K562 (cell line): Measurements from ENCODE around the gene PPP1R14C. TPM values are rescaled to one million over a fixed set of nuclear protein-coding genes. Genes with fewer than 3 reads are reported as not detected.
A peak's percentile ranks its signal among the peaks of the same experiment; 100 is the strongest.

Source experiments
- ATF7 ChIP-seq: fragments of 450-650 bp; IDR thresholded peaks from 2 replicates; pipeline ENCODE4 v1.7.1; 2014; ENCODE audit warnings: mild to moderate bottlenecking, moderate library complexity
- CBFB ChIP-seq: sonication (generic); formaldehyde crosslinking; IDR thresholded peaks from 2 replicates; pipeline ENCODE4 v1.4.0; 2020; ENCODE audit warnings: mild to moderate bottlenecking, missing genetic modification reagents
- EP400 ChIP-seq: fragments of 450-650 bp; IDR thresholded peaks from 2 replicates; pipeline ENCODE4 v1.6.1; 2017; ENCODE audit warnings: antibody characterized with exemption, mild to moderate bottlenecking, moderate library complexity
- GATAD2B ChIP-seq: fragments of 450-650 bp; IDR thresholded peaks from 2 replicates; pipeline ENCODE4 v1.6.1; 2017; ENCODE audit warnings: mild to moderate bottlenecking, borderline replicate concordance
- HINFP ChIP-seq: fragments of 450-650 bp; conservative IDR thresholded peaks from 2 replicates; pipeline ENCODE4 v1.6.1; 2016; ENCODE audit warnings: missing genetic modification characterization, low read depth, mild to moderate bottlenecking, control low read depth, missing compliant biosample characterization
- JUNB ChIP-seq: fragments of 450-650 bp; formaldehyde crosslinking; conservative IDR thresholded peaks from 2 replicates; pipeline ENCODE4 v1.4.0; 2020; ENCODE audit warnings: mild to moderate bottlenecking
- KDM2B ChIP-seq: fragments of 250-450 bp; sonication (Bioruptor Pico); IDR thresholded peaks from 2 replicates; pipeline ENCODE4 v1.8.0; 2021; ENCODE audit warnings: mild to moderate bottlenecking, moderate library complexity
- PRPF4 ChIP-seq: fragments of 200-400 bp; formaldehyde crosslinking; IDR thresholded peaks from one replicate; pipeline ENCODE4 v1.6.1; 2017; ENCODE audit warnings: low read length, low read depth, mild to moderate bottlenecking; ENCODE audit not compliant: insufficient read depth, poor library complexity, severe bottlenecking
- RAD21 ChIP-seq, 2 experiments: fragments of 250-450 bp in 1 of 2; fragments of 450-650 bp in 1 of 2; sonication (Bioruptor Pico) in 1 of 2; formaldehyde crosslinking in 1 of 2; IDR thresholded peaks in 1 of 2; conservative IDR thresholded peaks in 1 of 2; 2 replicates each; pipeline versions ENCODE4 v1.4.0 to v1.8.0; 2020 to 2022; ENCODE audit warnings: mild to moderate bottlenecking in 2 of 2, moderate library complexity in 1 of 2
- RBM17 ChIP-seq: fragments of 200-400 bp; formaldehyde crosslinking; IDR thresholded peaks from 2 replicates; pipeline ENCODE4 v1.6.1; 2017; ENCODE audit warnings: low read depth, mild to moderate bottlenecking, low read length, borderline replicate concordance
- SMARCE1 ChIP-seq: fragments of 450-650 bp; IDR thresholded peaks from 2 replicates; pipeline ENCODE4 v1.7.1; 2016; ENCODE audit warnings: mild to moderate bottlenecking
- TSHZ1 ChIP-seq: fragments of 250-450 bp; sonication (Bioruptor Pico); IDR thresholded peaks from 2 replicates; pipeline ENCODE4 v1.4.0; 2020; ENCODE audit warnings: mild to moderate bottlenecking, moderate library complexity
- ZNF354B ChIP-seq: fragments of 250-450 bp; sonication (Bioruptor Pico); IDR thresholded peaks from 2 replicates; pipeline ENCODE4 v1.4.0; 2020
- ZNF408 ChIP-seq: fragments of 250-450 bp; sonication (Bioruptor Pico); IDR thresholded peaks from 2 replicates; pipeline ENCODE4 v1.4.0; 2020; ENCODE audit warnings: low read depth, mild to moderate bottlenecking, moderate library complexity
- ZNF449 ChIP-seq: fragments of 250-450 bp; sonication (Bioruptor Pico); IDR thresholded peaks from 2 replicates; pipeline ENCODE4 v1.8.0; 2022; ENCODE audit warnings: moderate library complexity, mild to moderate bottlenecking, inconsistent platforms
- ZNF583 ChIP-seq: fragments of 250-450 bp; sonication (Bioruptor Pico); IDR thresholded peaks from 2 replicates; pipeline ENCODE4 v1.4.0; 2020
- ZNF592 ChIP-seq: fragments of 450-650 bp; IDR thresholded peaks from 2 replicates; pipeline ENCODE4 v1.6.1; 2017; ENCODE audit warnings: antibody characterized with exemption, mild to moderate bottlenecking
- ZNF778 ChIP-seq: fragments of 450-650 bp; formaldehyde crosslinking; IDR thresholded peaks from 2 replicates; pipeline ENCODE4 v1.4.0; 2020; ENCODE audit warnings: mild to moderate bottlenecking, moderate library complexity
- polyA plus RNA-seq, 8 experiments: library from polyadenylated mRNA; depleted of rRNA in 4 of 8; stranded (reverse) in 5 of 8; unstranded in 3 of 8; fragments of >200 nt; fragmentation: Nextera tagmentation in 2 of 8; fragmentation: Illumina TruSeq in 1 of 8; extraction: Ambion mirVana in 2 of 8; extraction: Trizol in 1 of 8; gene quantifications; 2 replicates each; pipeline versions ENCODE4 v1.2.1 to v1.2.3, GENCODE V29; 2011 to 2014; ENCODE audit warnings: inconsistent platforms in 1 of 8, missing spikeins in 1 of 8
- total RNA-seq, 7 experiments: library from RNA; depleted of rRNA in 6 of 7; stranded (reverse); fragments of >200 nt in 6 of 7; fragmentation: Illumina TruSeq in 2 of 7; extraction: Trizol in 2 of 7; gene quantifications; 2 replicates each; pipeline versions ENCODE4 v1.2.1 to v1.2.3, GENCODE V29; 2011 to 2021; ENCODE audit warnings: low replicate concordance in 1 of 7

PPP1R14C gene
- total and polyA plus RNA-seq, 9 of the 15 experiments (the other 6 are each of a cell fraction or from before 2014, with no cell fraction given): 4.5 to 16.6 (median 11.9) TPM

GRCh38 chr6:150272976-150273315 lies 130.1 kb downstream of the PPP1R14C start (continued):
- TF ChIP-seq HINFP (tag) (0 out of 2 replicates have a peak, but pooled peaks have one; percentile 1), RAD21 (CRISPR knock-in tag; conservative IDR thresholded peaks at IDR 0.05 in 1 of 2, IDR thresholded peaks at IDR 0.05 in 1 of 2) (peak in 1 of 2 experiments; percentile 13; a peak in 2 of 4 replicates), JUNB (CRISPR knock-in tag) (0 out of 2 replicates have a peak, but pooled peaks have one; percentile 40), EP400 (peak; percentile 23), CBFB (CRISPR knock-in tag) (no peak), ZNF354B (CRISPR knock-in tag) (no peak), SMARCE1 (peak; percentile 77; the same call in 1 of the 2 replicates), ATF7 (peak; percentile 65), ZNF408 (no peak), ZNF583 (0 out of 2 replicates have a peak, but pooled peaks have one; percentile 17), PRPF4 (no peak), ZNF449 (0 out of 2 replicates have a peak, but pooled peaks have one; percentile 17), RBM17 (no peak), ZNF778 (CRISPR knock-in tag) (no peak), GATAD2B (0 out of 2 replicates have a peak, but pooled peaks have one; percentile 38), KDM2B (CRISPR knock-in tag) (no peak), ZNF592 (peak; percentile 33; the same call in 1 of the 2 replicates), TSHZ1 (CRISPR knock-in tag) (0 out of 2 replicates have a peak, but pooled peaks have one; percentile 44)
